HepG2 (cell line): ENCODE results near the gene SCGB1C2. TPM values are rescaled to one million over a fixed set of nuclear protein-coding genes. Genes with fewer than 3 reads are reported as not detected.

Experiments
- ATAC-seq: fragments of 200-7000 bp; cut with Tn5 transposase; 3 replicates; pipeline ENCODE4 v1.9.1; 2020; ENCODE audit warnings: mild to moderate bottlenecking, moderate library complexity
- BruUV-seq: library from RNA; stranded (reverse); fragments of 400-500 nt; replicated peaks from 2 replicates; lab custom pipeline; 2021; lab: Mats Ljungman, UMichigan
- CTCF ChIA-PET: fragments of 300-600 bp; formaldehyde crosslinking; extraction: SDS; loops from one replicate; lab custom pipeline; 2021; ENCODE audit warnings: low total read pairs, inconsistent platforms, low intra/inter-chr PET ratio; lab: Yijun Ruan, JAX
- POLR2A ChIA-PET: fragments of 350-600 bp; sonication (Branson Sonifier 250); formaldehyde crosslinking; loops from one replicate; lab custom pipeline; 2020; ENCODE audit warnings: antibody characterized with exemption, inconsistent platforms; lab: Yijun Ruan, JAX
- DNase-seq: peaks from one replicate; pipeline ENCODE4 v3.0.0-alpha.2; 2015; ENCODE audit warnings: low spot score
- FAIRE-seq: peaks from 3 replicates; lab custom pipeline; 2011; peaks lifted over from hg19 to GRCh38; lab: Jason Lieb, UNC
- H2AFZ ChIP-seq: one replicate; pipeline ENCODE4 v1.6.1; 2011; ENCODE audit warnings: low read length, inconsistent platforms
- H3K27ac ChIP-seq: fragments of 300-600 bp; 3 replicates; pipeline ENCODE4 v1.8.0; 2011; ENCODE audit warnings: mixed run types, mild to moderate bottlenecking, mixed read lengths, low read length, inconsistent platforms; ENCODE audit not compliant: insufficient read depth; ENCODE audit errors: extremely low read length
- H3K27me3 ChIP-seq, 2 experiments: fragments of 200-600 bp in 1 of 2; 2 replicates in 1 of 2; 3 replicates in 1 of 2; pipeline versions ENCODE4 v1.6.0 to v1.8.0; 2011; ENCODE audit warnings: low read length in 2 of 2, mild to moderate bottlenecking in 2 of 2, moderate library complexity in 2 of 2, inconsistent platforms in 1 of 2; ENCODE audit not compliant: insufficient read depth in 2 of 2, control insufficient read depth in 1 of 2
- H3K36me3 ChIP-seq, 2 experiments: fragments of 200-600 bp in 1 of 2; replicated peaks in 1 of 2; 2 replicates in 1 of 2; 3 replicates in 1 of 2; pipeline versions ENCODE4 v1.5.1 to v1.8.0; 2011; ENCODE audit warnings: low read length in 2 of 2, inconsistent platforms in 1 of 2; ENCODE audit not compliant: insufficient read depth in 2 of 2, control insufficient read depth in 1 of 2
- H3K4me1 ChIP-seq: 2 replicates; pipeline ENCODE4 v1.5.1; 2012; ENCODE audit warnings: low read length, inconsistent platforms; ENCODE audit not compliant: insufficient read depth
- H3K4me2 ChIP-seq: 2 replicates; pipeline ENCODE4 v1.6.0; 2011; ENCODE audit warnings: low read depth, low read length, inconsistent platforms
- H3K4me3 ChIP-seq, 3 experiments: fragments of 200-600 bp in 1 of 3; sonication (generic), shearing (Covaris generic) in 1 of 3; replicated peaks in 1 of 3; 2 replicates each; pipeline ENCODE4 v1.5.1; 2011 to 2016; ENCODE audit warnings: low read length in 3 of 3, inconsistent platforms in 2 of 3, low read depth in 2 of 3, mild to moderate bottlenecking in 2 of 3, control low read depth in 1 of 3, mixed read lengths in 1 of 3; ENCODE audit not compliant: insufficient read depth in 1 of 3
- H3K79me2 ChIP-seq: one replicate; pipeline ENCODE4 v1.6.1; 2011; ENCODE audit warnings: low read length, inconsistent platforms; ENCODE audit not compliant: insufficient read depth
- H3K9ac ChIP-seq: 2 replicates; pipeline ENCODE4 v1.6.0; 2011; ENCODE audit warnings: mild to moderate bottlenecking, low read depth, low read length, inconsistent platforms; ENCODE audit not compliant: insufficient read depth
- H3K9me3 ChIP-seq: 2 replicates; pipeline ENCODE4 v1.5.1; 2012; ENCODE audit warnings: mild to moderate bottlenecking, low read length
- H4K20me1 ChIP-seq: 2 replicates; pipeline ENCODE4 v1.6.0; 2011; ENCODE audit warnings: inconsistent platforms, mild to moderate bottlenecking, low read length, moderate library complexity; ENCODE audit not compliant: insufficient read depth
- CCAR2 ChIP-seq: fragments of 200-400 bp; formaldehyde crosslinking; optimal IDR thresholded peaks from 2 replicates; pipeline ENCODE3; 2018; ENCODE audit warnings: low read depth, mild to moderate bottlenecking, low read length, moderate library complexity
- CEBPB ChIP-seq: IDR thresholded peaks from 2 replicates; pipeline ENCODE4 v1.6.1; 2011; ENCODE audit warnings: low read depth, low read length, improper control_type of control experiment, borderline replicate concordance
- RORA ChIP-seq: sonication (generic); formaldehyde crosslinking; IDR thresholded peaks from 2 replicates; pipeline ENCODE4 v1.5.0; 2020; ENCODE audit warnings: mild to moderate bottlenecking, missing genetic modification reagents, moderate library complexity
- RXRA ChIP-seq: sonication (generic); formaldehyde crosslinking; IDR thresholded peaks from 2 replicates; pipeline ENCODE4 v1.5.1; 2020; ENCODE audit warnings: missing genetic modification reagents
- ZNF512B ChIP-seq: sonication (generic); formaldehyde crosslinking; IDR thresholded peaks from 2 replicates; pipeline ENCODE4 v1.5.1; 2020; ENCODE audit warnings: missing genetic modification reagents, mild to moderate bottlenecking, borderline replicate concordance
- ZNF660 ChIP-seq: sonication (generic); formaldehyde crosslinking; IDR thresholded peaks from 2 replicates; pipeline ENCODE4 v1.5.1; 2020; ENCODE audit warnings: mild to moderate bottlenecking, low read depth, missing genetic modification reagents, borderline replicate concordance
- WGBS: methylation state at CpG from one replicate; pipeline ENCODE4 v1.1.6; 2017; ENCODE audit warnings: low lambda C conversion rate; 5-methylcytosine and 5-hydroxymethylcytosine counted together
- in situ Hi-C: cut with HindIII; loops from 2 replicates; pipeline ENCODE4 v1.10.0; 2017; ENCODE audit warnings: low pct_unique_long_range_greater_than_20kb; ENCODE audit not compliant: extremely low pct_ligation_motif_present
- intact Hi-C: fragments of 100-400 bp; cut with micrococcal nuclease; formaldehyde crosslinking; loops from one replicate; pipeline ENCODE4 v1.10.0; 2022; ENCODE audit not compliant: unreplicated experiment
- polyA plus RNA-seq, 8 experiments: library from polyadenylated mRNA; depleted of rRNA in 3 of 8; stranded (reverse) in 7 of 8; unstranded in 1 of 8; fragments of >200 nt; fragmentation: Illumina TruSeq in 4 of 8; extraction: Trizol in 4 of 8; gene quantifications; 2 replicates each; pipeline versions ENCODE4 v1.2.1 to v1.2.3, GENCODE V29; 2011 to 2016; ENCODE audit warnings: low read depth in 4 of 8, missing spikeins in 1 of 8, mixed read lengths in 1 of 8; ENCODE audit not compliant: insufficient read depth in 1 of 8
- total RNA-seq, 5 experiments: library from RNA; depleted of rRNA; stranded (reverse); fragments of >200 nt; fragmentation: Illumina TruSeq; extraction: Trizol; gene quantifications; 2 replicates each; pipeline ENCODE4 v1.2.3, GENCODE V29; 2016; ENCODE audit warnings: low read depth in 1 of 5
- TF ChIP-seq, protein P1 (sequence below): sonication (generic); formaldehyde crosslinking; IDR thresholded peaks from 2 replicates; pipeline ENCODE4 v1.4.0; 2020; ENCODE audit warnings: missing genetic modification reagents, borderline replicate concordance
- TF ChIP-seq, protein P2 (sequence below): sonication (generic); formaldehyde crosslinking; IDR thresholded peaks from 2 replicates; pipeline ENCODE4 v1.5.0; 2020; ENCODE audit warnings: missing genetic modification reagents

The SCGB1C2 gene
- total and polyA plus RNA-seq, 2 of the 13 experiments (the other 11 are each of a cell fraction or from before 2014, with no cell fraction given) = not detected

DNA sequence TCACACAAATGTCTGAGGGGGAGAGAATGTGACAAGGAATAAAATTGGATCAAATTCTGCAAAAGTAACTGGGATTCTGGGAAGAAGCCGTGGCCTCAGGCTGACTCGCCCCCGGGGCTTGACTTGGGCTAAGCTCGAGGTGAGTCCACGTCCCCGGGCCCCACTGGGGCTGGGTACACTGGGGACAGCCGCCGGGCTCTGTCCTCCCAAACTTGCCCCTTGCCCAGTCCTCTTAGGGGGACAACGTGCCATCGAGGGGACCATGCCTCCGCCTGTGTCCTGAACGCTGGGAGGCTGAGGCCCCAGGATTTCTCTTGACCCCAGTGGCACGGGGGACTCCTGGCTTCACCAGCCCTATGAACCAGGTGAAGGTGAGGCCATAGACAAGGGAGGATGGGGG lies 23.0 kb downstream of the SCGB1C2 start:
- H3K4me2 ChIP-seq = no peak overlapping the region
- ChIA-PET CTCF (no interaction called here), POLR2A (no interaction called here)
- no peaks in the 10 kb centered on the region for H3K9me3 ChIP-seq
- DNase-seq (no peak), ATAC-seq (no peak), FAIRE-seq (no peak)
- 19% methylated on average over 6 of the region's 13 CpGs for WGBS
- H3K27me3 ChIP-seq = peaks cover 8 to 45% of the 10 kb centered on the region in 2 experiments
- BruUV-seq = no TSS peak
- H3K27ac ChIP-seq = no peak overlapping the region
- H3K79me2 ChIP-seq = no peaks in the 10 kb centered on the region
- H3K4me1 ChIP-seq = no peaks in the 10 kb centered on the region
- in situ Hi-C loops = no loop called here
- no peak for TF ChIP-seq CEBPB
- H2AFZ ChIP-seq = no peak overlapping the region
- no peak overlapping the region for H3K9ac ChIP-seq
- no peaks in the 10 kb centered on the region for H4K20me1 ChIP-seq
- no peak overlapping the region for H3K4me3 ChIP-seq
- intact Hi-C loops = no loop called here
- H3K36me3 ChIP-seq = no peaks in the 10 kb centered on the region

DNA sequence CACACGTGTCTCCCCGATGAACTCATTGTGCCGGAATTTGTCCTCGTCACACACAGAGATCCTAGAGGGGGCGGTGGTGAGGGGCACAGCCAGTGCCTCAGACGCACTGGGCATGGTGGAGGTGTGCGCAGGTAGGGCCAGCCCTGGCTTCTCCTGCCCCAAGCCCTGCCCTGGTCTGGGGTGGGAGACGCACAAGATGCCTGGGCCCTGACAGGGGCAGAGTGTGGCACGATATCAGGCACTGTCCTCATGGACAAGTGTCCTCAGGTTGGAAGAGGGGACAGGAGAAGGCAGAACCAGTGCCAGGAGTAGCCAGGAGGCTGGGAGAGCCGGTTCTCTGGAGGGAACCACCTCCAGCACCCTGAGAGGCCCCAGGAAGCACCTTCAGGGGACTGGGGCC lies 24.1 kb downstream of the SCGB1C2 start:
- WGBS = 37% methylated on average over 3 of the region's 10 CpGs
- H3K4me2 ChIP-seq = no peak overlapping the region
- ChIA-PET POLR2A (no interaction called here), CTCF (no interaction called here)
- intact Hi-C loops (no loop called here), in situ Hi-C loops (no loop called here)
- ATAC-seq (no peak), DNase-seq (no peak), FAIRE-seq (no peak)
- no peaks in the 10 kb centered on the region for H3K36me3 ChIP-seq
- no peak overlapping the region for H3K4me3 ChIP-seq
- no peaks in the 10 kb centered on the region for H4K20me1 ChIP-seq
- peaks cover 8 to 55% of the 10 kb centered on the region in 2 experiments for H3K27me3 ChIP-seq
- H3K9ac ChIP-seq = no peak overlapping the region
- no peak overlapping the region for H2AFZ ChIP-seq
- no TSS peak for BruUV-seq
- no peaks in the 10 kb centered on the region for H3K4me1 ChIP-seq
- no peaks in the 10 kb centered on the region for H3K9me3 ChIP-seq
- H3K79me2 ChIP-seq = no peaks in the 10 kb centered on the region
- H3K27ac ChIP-seq = no peak overlapping the region
- TF ChIP-seq, protein P1, sequence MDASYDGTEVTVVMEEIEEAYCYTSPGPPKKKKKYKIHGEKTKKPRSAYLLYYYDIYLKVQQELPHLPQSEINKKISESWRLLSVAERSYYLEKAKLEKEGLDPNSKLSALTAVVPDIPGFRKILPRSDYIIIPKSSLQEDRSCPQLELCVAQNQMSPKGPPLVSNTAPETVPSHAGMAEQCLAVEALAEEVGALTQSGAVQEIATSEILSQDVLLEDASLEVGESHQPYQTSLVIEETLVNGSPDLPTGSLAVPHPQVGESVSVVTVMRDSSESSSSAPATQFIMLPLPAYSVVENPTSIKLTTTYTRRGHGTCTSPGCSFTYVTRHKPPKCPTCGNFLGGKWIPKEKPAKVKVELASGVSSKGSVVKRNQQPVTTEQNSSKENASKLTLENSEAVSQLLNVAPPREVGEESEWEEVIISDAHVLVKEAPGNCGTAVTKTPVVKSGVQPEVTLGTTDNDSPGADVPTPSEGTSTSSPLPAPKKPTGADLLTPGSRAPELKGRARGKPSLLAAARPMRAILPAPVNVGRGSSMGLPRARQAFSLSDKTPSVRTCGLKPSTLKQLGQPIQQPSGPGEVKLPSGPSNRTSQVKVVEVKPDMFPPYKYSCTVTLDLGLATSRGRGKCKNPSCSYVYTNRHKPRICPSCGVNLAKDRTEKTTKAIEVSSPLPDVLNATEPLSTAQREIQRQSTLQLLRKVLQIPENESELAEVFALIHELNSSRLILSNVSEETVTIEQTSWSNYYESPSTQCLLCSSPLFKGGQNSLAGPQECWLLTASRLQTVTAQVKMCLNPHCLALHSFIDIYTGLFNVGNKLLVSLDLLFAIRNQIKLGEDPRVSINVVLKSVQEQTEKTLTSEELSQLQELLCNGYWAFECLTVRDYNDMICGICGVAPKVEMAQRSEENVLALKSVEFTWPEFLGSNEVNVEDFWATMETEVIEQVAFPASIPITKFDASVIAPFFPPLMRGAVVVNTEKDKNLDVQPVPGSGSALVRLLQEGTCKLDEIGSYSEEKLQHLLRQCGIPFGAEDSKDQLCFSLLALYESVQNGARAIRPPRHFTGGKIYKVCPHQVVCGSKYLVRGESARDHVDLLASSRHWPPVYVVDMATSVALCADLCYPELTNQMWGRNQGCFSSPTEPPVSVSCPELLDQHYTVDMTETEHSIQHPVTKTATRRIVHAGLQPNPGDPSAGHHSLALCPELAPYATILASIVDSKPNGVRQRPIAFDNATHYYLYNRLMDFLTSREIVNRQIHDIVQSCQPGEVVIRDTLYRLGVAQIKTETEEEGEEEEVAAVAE = no peak
- TF ChIP-seq ZNF660 = no peak
- no peak for TF ChIP-seq RORA (CRISPR knock-in tag)
- TF ChIP-seq ZNF512B (CRISPR knock-in tag) = no peak
- TF ChIP-seq RXRA = no peak
- TF ChIP-seq CCAR2 = no peak
- TF ChIP-seq, protein P2, sequence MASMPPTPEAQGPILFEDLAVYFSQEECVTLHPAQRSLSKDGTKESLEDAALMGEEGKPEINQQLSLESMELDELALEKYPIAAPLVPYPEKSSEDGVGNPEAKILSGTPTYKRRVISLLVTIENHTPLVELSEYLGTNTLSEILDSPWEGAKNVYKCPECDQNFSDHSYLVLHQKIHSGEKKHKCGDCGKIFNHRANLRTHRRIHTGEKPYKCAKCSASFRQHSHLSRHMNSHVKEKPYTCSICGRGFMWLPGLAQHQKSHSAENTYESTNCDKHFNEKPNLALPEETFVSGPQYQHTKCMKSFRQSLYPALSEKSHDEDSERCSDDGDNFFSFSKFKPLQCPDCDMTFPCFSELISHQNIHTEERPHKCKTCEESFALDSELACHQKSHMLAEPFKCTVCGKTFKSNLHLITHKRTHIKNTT (CRISPR knock-in tag) = no peak
